Non-pigmented ciliary epithelial cell (primary cell): ENCODE measurements around the gene POLR1F.
"Not testable (repeated sequence)": the region's sequence is repeated elsewhere in the genome, so short reads cannot be mapped to it uniquely, and the experiment has no call there.

Source experiments
- DNase-seq: peaks from one replicate; pipeline ENCODE4 v3.0.0-alpha.2; 2010; ENCODE audit warnings: low read depth

The POLR1F gene, protein sequence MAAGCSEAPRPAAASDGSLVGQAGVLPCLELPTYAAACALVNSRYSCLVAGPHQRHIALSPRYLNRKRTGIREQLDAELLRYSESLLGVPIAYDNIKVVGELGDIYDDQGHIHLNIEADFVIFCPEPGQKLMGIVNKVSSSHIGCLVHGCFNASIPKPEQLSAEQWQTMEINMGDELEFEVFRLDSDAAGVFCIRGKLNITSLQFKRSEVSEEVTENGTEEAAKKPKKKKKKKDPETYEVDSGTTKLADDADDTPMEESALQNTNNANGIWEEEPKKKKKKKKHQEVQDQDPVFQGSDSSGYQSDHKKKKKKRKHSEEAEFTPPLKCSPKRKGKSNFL

GRCh38 chr7:19708397-19709248 is at the start of gene POLR1F:
Gene POLR1F (minus strand): TSS chr7:19709037. CDS start chr7:19709016, 21 bp downstream.
- DNase-seq = peak; percentile 77

DNA sequence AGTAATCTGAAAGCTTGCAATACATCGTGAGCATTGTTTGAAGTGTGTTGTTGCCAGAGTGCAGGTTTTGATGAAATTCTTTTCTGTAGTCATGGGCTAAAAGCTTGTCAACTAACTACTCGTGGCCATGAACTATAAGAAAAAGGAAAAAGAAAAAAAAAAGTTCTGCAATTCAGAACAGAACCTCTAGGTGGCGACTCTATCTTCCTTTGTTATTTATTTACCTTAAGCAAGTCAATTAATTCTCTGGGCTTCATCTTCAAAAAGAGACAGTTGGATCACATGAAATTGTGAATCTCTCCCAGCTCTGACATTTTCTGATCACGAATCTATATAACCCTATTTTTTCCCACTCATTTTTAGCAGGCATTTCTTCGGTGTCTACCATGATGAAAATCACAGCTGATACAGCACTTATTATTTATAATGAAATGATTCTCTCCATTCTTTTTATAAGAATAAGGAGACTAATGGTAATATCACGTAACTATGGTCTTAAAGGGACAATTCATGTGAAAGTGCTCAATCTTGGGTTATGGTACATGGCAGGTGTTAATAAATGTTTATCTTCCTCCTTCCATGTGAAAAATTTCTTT is 45.8 kb upstream of the POLR1F start:
- DNase-seq = no peak

DNA sequence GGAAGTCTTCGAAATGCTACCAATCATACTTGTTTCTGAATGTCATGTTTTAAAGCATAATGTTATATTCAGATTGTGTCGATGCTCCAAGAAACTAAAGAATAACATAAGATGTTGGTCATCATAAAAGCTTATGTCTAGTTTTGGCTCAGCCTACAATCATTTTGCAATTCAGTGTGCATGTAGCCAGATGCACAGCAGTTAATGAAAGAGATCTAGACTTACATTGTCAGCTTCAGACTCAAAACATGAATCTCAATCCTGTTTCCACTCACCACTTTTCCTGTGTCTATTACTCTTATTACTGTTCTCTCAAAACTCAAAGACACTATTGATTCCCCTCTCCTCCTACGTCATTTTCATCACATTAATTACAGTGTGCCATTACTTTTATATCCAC is 43.2 kb upstream of the POLR1F start:
- no peak for DNase-seq

- DNase-seq = no peak
These were observed 40.8 kb upstream of the POLR1F start for GRCh38 chr7:19749658-19750057.

GRCh38 chr7:19747740-19748339 is 39.0 kb upstream of the POLR1F start:
- DNase-seq = no peak

DNA sequence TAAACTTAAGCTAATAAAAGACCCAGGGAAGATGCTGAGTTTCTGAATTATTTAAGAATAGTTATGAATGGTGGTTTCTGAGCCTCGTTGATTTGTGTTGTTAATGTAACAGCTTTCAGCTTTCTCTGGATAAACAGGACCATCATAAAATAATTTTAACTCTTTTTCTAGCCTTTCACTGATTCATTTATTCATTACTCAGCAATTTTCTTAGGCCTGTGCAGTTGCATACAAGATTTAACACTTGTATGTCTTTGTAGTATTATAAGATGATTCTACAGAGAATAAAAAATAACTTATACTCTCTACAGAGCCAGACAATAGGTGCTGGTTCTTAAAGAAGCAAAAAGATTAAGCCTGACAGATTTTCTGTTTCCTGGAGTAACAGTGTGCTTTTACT is 35.2 kb upstream of the POLR1F start:
- no peak for DNase-seq

GRCh38 chr7:19728716-19729115 is 19.9 kb upstream of the POLR1F start:
- DNase-seq = no peak

DNA sequence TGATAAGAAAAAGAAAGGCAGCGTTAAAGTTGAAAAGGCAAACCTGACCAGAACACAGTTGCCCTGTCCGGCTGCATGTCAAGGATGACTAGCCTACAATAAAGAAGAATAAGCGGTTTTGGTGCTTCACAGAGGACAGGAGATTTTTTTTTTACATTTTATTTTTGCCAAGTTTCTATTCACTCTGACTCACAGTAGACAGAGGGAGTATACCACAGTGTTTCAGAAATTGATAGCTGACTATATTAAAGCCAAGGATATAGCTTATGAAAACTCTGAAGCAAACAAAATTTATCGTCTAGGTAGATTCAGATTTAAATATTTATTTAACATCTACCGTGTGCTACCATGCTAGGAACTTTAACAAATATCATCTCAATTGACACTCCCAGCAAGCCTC is 16.9 kb upstream of the POLR1F start:
- no peak for DNase-seq

DNA sequence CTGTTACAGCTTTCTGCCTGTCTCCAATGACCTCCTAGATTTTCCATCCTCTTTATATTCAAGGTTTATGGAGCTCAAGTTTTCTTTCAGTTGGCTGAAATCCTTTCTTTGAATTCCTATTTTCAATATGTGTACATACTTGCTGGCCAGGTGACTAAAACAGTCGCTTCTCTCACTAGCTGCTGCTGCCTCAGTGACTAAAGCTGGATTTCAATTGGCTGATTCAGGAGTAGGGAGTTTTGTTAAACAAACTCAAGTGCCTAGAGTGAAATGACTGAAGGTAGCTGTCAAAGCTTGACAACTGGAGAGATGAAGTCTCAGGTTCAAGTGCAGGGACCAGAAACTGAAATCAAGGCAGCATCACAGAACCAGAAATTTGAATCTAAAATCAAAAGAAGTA is 6.7 kb upstream of the POLR1F start:
- no peak for DNase-seq

- DNase-seq = peak; percentile 8
These were observed 4.8 kb upstream of the POLR1F start for GRCh38 chr7:19713676-19714075.

- DNase-seq = no peak
These were observed 377 bp upstream of the POLR1F start for GRCh38 chr7:19709249-19709578.

DNA sequence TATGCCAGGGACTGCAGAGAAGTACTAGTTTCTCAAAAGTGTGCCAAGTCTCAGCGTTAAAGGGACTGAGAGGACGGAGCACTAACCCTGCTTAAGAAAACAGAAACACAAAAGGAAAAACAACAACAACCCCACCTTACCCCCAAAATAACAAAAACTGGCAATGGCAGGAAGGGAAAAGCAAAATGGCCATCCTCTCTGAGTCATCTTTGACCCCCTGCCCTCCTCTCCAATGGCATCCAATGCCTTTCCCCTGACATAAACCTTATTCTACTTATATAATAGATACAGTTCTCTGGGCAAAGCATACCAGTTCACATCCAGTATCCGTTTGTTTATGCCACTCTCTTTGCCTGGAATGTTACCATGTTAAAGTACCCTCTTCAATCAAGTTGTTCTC is 1.6 kb downstream of the POLR1F start:
- no peak for DNase-seq

- DNase-seq = no peak
These were observed 3.2 kb downstream of the POLR1F start for GRCh38 chr7:19705663-19706062.

DNA sequence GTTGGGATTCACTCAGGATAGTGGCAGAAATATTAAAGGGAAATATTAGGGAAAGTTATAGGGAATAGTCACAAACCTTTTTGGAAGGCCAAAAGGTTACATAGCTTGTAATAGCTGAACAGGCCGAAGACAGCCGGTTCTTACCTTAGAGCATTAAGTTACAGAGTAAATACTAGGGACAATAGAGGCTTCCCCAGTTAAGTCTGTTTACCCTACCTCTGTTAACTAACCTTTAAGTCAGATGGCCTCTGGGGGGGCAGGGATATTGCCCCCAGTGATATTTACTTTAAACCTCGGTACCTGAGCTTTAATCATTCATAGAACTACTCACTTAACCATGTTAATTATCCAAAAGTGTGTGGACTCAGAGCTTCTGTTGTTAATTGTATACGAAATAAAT is 7.4 kb downstream of the POLR1F start:
- no peak for DNase-seq

DNA sequence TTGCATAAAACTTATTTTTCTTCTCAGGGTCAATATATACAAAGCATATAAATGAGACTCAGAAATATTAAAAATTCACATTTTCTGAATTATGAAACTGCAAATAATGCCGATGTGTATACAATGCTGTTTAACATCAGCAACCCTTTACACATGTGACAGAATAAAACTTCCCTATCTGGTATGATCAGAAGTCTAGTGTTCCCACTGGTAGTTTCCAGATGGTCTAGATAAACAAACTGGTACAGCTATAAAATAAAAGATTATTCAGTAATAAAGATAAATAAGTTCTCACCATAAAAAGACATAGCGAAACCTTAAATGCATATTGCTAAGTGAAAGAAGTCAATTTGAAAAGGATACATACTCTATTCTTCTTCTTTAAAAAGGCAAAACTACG is 7.9 kb downstream of the POLR1F start:
- no peak for DNase-seq

DNA sequence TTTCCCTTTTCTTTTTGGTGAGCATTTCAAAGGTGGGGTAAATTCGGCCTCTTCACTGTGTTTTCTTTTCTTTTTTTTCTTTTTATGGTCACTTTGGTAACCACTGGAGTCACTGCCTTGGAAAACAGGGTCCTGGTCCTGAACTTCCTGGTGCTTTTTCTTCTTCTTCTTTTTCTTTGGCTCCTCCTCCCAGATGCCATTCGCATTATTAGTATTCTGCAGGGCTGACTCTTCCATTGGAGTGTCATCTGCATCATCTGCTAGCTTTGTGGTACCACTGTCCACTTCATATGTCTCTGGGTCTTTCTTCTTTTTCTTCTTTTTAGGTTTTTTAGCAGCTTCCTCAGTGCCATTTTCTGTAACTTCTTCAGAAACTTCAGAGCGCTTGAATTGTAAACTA is 10.5 kb downstream of the POLR1F start:
- no peak for DNase-seq

DNA sequence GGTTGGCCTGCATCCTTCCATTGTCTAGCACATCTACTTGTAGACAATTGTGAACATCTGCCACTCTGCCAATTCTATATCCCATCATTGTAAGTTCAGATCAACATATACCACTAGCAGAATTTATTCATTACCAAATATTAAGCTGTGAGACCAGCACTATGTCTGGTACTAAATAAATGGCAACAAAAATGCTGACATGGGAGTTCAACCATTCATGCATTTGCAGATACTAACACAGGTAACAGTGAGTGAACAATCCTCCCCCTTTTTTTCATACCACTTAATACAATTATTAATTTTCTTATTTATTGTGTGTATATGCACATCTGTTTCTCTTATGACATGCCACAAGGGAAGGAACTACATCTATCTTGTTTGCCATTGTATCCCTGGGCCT is 11.9 kb downstream of the POLR1F start:
- DNase-seq = no peak

DNA sequence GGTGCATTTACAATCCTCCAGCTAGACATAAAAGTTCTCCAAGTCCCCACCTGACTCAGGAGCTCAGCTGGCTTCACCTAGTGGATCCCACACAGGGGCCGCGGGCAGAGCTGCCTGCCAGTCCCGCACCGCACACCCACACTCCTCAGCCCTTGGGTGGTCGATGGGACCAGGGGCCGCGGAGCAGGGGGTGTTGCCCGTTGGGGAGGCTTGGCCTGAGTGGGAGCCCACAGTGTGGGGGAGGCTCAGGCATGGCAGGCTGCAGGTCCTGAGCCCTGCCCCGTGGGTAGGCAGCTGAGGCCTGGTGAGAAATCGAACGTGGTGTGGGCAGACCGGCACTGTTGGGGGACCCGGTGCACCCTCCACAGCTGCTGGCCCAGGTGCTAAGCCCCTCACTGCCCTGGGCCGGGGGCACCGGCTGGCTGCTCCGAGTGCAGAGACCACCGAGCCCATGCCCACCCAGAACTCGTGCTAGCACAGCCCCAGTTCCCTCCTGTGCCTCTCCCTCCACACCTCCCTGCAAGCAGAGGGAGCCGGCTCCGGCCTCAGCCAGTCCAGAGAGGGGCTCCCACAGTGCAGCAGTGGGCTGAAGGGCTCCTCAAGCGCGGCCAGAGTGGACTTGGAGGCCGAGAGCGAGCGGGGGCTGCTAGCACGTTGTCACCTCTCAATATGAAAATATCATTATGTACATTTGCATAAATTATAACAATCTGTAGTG is 16.6 kb downstream of the POLR1F start:
- no peak for DNase-seq

GRCh38 chr7:19690736-19691135 is 18.1 kb downstream of the POLR1F start:
- no peak for DNase-seq

GRCh38 chr7:19689130-19689529 is 19.7 kb downstream of the POLR1F start:
- DNase-seq = not testable (repeated sequence)

DNA sequence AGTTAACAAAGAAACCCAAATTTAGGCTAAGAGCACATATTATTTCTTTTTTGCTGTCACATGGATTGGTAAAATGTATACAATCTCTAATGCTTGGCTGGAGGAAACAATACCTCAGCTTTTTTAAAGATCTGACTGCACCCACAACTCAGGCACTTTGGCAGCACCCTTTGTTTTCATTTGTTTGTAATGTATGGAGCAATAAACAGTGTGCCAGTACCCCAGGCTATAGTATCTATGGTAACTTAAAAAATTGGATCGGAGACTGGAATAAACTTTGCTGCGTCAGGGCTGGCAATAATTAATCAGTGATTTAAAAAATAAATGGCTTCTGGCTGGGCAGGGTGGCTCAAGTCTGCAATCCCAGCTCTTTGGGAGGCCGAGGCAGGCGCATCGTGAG is 27.2 kb downstream of the POLR1F start:
- DNase-seq = no peak

- no peak for DNase-seq
These were observed 31.7 kb downstream of the POLR1F start for GRCh38 chr7:19677180-19677579.
